WI38 (cell line): ENCODE data around the gene UXS1.

Experiments used
- H3K4me3 ChIP-seq: 2 replicates; pipeline ENCODE4 v1.5.1; 2011; ENCODE audit warnings: low read depth, mild to moderate bottlenecking, control low read depth, low read length
- TF ChIP-seq, protein P1 (sequence below): IDR thresholded peaks from 2 replicates; pipeline ENCODE4 v1.5.1; 2012; ENCODE audit warnings: low read depth, mild to moderate bottlenecking, control low read depth, low read length

Gene UXS1

GRCh38 chr2:106114166-106114565 lies 79.9 kb downstream of the UXS1 start:
- TF ChIP-seq, protein P1, sequence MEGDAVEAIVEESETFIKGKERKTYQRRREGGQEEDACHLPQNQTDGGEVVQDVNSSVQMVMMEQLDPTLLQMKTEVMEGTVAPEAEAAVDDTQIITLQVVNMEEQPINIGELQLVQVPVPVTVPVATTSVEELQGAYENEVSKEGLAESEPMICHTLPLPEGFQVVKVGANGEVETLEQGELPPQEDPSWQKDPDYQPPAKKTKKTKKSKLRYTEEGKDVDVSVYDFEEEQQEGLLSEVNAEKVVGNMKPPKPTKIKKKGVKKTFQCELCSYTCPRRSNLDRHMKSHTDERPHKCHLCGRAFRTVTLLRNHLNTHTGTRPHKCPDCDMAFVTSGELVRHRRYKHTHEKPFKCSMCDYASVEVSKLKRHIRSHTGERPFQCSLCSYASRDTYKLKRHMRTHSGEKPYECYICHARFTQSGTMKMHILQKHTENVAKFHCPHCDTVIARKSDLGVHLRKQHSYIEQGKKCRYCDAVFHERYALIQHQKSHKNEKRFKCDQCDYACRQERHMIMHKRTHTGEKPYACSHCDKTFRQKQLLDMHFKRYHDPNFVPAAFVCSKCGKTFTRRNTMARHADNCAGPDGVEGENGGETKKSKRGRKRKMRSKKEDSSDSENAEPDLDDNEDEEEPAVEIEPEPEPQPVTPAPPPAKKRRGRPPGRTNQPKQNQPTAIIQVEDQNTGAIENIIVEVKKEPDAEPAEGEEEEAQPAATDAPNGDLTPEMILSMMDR, result no peak
- no peak overlapping the region for H3K4me3 ChIP-seq

DNA sequence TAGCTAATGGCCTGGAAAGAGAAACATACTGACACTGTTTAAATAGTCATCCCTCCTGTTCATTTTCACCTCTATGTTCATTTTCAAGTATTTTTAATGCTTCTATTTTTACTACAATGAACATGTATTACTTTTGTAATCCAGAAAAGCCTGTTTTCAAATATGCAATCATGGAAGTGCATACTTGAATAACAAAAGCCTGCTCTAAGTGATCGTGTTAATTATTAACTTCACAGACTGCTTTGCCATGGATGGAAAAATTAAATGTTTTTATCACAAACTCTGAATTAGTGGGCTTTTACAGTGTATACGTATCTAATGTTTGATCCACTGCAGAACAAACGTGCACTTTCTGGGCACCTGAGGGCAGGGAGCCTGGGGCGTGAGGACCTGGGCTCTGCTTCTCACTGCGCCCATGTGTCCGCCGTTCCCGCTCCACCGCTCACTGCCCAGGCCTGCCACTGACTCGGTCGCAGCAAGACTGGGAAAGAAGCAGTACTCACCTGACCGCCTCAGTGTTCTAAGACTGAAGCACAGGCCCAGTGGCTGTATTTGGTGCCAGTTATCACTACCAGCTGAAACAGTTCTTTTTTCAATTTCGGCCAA lies 80.6 kb downstream of the UXS1 start:
- TF ChIP-seq, protein P1, result no peak
- no peak overlapping the region for H3K4me3 ChIP-seq

DNA sequence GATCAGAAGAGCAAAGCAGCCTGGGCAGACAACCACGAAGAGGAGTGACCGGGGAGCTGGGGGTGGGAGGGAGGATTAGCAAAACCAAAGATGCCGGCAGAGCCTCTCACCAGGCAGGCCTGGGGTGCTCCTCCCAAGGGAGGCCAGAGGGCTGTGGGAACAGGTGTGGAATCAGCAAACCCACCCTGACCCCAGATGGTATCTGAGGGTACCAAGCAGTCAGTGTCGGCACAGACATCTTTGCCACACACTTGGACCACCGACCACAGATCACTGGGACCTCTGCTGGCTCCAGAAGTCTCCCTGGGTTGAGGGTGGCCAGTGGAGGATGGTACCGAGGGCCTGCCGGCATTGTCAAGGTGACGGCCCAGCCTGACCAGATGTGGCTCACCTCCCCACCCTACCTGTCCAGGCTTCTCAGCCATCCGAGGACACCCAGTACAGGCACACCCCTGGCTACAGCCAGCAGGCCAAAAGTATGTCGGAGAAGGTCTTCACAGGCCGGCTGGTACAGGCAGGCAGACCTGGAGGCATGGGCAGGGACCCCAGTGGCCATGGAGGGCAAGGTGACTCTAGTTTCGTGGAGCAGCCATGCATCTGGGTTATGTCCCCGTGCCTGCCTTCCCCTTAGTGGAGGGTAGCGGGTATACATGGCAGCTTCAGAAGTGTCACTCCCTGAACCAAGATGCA lies 82.1 kb downstream of the UXS1 start:
- TF ChIP-seq, protein P1, result no peak
- H3K4me3 ChIP-seq, result no peak overlapping the region

- TF ChIP-seq, protein P1, result no peak
- no peak overlapping the region for H3K4me3 ChIP-seq
These were observed 84.3 kb downstream of the UXS1 start for GRCh38 chr2:106109675-106110424.

GRCh38 chr2:106108791-106109190 lies 85.3 kb downstream of the UXS1 start:
- no peak overlapping the region for H3K4me3 ChIP-seq

GRCh38 chr2:106108351-106108750 lies 85.8 kb downstream of the UXS1 start:
- TF ChIP-seq, protein P1, result no peak; the same call in 1 of the 2 replicates

More at GRCh38 chr2:106108791-106109190, 85.3 kb downstream of the UXS1 start:
- TF ChIP-seq, protein P1, result no peak

GRCh38 chr2:106107509-106108131 lies 86.5 kb downstream of the UXS1 start:
- no peak overlapping the region for H3K4me3 ChIP-seq
- TF ChIP-seq, protein P1, result no peak

More at GRCh38 chr2:106108351-106108750, 85.8 kb downstream of the UXS1 start:
- no peak overlapping the region for H3K4me3 ChIP-seq
